ENCODE data around the gene RAB21. TPM values are rescaled to one million over a fixed set of nuclear protein-coding genes. Genes with fewer than 3 reads are reported as not detected.

RAB21 gene
- total and polyA plus RNA-seq, 2 of the 13 experiments (the other 11 are each of a cell fraction or from before 2014, with no cell fraction given): 4.4 to 50.9 TPM

DNA sequence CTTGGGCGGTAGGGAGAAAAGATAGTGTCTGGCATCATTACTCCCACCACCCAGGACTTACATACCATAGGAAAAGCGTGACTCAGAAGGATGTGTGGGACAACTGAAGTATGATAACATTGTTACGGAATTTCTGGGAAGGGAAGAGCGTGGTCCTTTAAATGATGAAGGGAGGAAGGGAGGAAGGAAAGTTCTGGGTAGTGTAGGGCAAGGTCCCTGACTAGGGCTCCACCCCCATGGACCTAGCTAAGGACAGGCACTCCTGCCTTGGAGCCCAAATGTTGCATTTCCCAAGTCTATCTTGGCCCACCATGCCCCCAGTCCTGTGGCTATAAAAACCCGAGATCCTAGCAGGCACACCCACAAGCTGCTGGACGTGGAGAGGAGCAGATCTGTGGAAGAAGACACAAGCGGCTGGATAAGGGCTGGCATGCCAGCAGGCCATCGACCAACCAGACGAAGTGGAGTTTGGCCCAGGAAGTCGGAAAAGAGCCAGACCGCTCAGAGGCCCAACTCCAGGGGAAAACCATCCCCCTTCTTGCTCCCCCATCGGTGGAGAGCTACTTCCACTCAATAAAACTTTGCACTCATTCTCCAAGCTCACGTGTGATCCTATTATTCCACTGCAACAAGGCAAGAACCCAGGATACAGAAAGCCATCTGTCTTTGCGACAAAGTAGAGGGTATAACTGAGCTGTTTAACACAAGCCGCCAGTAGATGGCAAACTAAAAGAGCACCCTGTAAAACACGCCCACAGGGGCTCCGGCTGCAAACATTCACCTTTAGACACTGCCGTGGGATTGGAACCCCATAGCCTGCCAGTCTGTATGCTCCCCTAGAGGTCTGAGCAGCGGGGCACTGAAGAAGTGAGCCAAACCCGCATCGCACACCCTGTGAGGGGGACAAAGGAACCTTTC lies 23.0 kb upstream of the RAB21 start (continued):
- TF ChIP-seq ZNF703 (CRISPR knock-in tag; IDR thresholded peaks at IDR 0.05; ENCODE audit: borderline replicate concordance) (no peak), ZNF274 (CRISPR knock-in tag; IDR thresholded peaks at IDR 0.05) (no peak), ZNF75D (CRISPR knock-in tag; IDR thresholded peaks at IDR 0.05; ENCODE audit: borderline replicate concordance) (no peak), ZNF24 (IDR thresholded peaks at IDR 0.05) (no peak), ZNF34 (CRISPR knock-in tag; IDR thresholded peaks at IDR 0.05; ENCODE audit: borderline replicate concordance) (no peak), PHB2 (IDR thresholded peaks at IDR 0.05; ENCODE audit: partially characterized antibody) (no peak), FOXK2 (IDR thresholded peaks at IDR 0.05) (no peak), TRIM24 (CRISPR knock-in tag; IDR thresholded peaks at IDR 0.05) (no peak), CHCHD3 (CRISPR knock-in tag; IDR thresholded peaks at IDR 0.05) (no peak), ZNF749 (CRISPR knock-in tag; IDR thresholded peaks at IDR 0.05; ENCODE audit: borderline replicate concordance) (no peak), PAF1 (CRISPR knock-in tag; IDR thresholded peaks at IDR 0.05) (no peak), ZFYVE20 (CRISPR knock-in tag; IDR thresholded peaks at IDR 0.05; ENCODE audit: borderline replicate concordance, low read depth) (no peak), ZNF263 (CRISPR knock-in tag; IDR thresholded peaks at IDR 0.05) (no peak), KLF6 (CRISPR knock-in tag; IDR thresholded peaks at IDR 0.05) (no peak), FOXA1 (IDR thresholded peaks at IDR 0.05) (no peak), FOXA1 (CRISPR knock-in tag; IDR thresholded peaks at IDR 0.05) (no peak), TCF12 (IDR thresholded peaks at IDR 0.05) (no peak), TCF12 (CRISPR knock-in tag; IDR thresholded peaks at IDR 0.05) (no peak), POLR2G (IDR thresholded peaks at IDR 0.05; ENCODE audit: low read depth, low read length) (peak; percentile 75), TGIF2 (CRISPR knock-in tag; IDR thresholded peaks at IDR 0.05) (no peak), ZNF678 (CRISPR knock-in tag; IDR thresholded peaks at IDR 0.05) (no peak), TCF7L2 (IDR thresholded peaks at IDR 0.05; ENCODE audit: low read depth, low read length) (no peak)
- TF ChIP-seq, protein P1, sequence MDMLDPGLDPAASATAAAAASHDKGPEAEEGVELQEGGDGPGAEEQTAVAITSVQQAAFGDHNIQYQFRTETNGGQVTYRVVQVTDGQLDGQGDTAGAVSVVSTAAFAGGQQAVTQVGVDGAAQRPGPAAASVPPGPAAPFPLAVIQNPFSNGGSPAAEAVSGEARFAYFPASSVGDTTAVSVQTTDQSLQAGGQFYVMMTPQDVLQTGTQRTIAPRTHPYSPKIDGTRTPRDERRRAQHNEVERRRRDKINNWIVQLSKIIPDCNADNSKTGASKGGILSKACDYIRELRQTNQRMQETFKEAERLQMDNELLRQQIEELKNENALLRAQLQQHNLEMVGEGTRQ (IDR thresholded peaks at IDR 0.05; ENCODE audit: low read depth, low read length): no peak
- TF ChIP-seq, protein P1 (CRISPR knock-in tag; IDR thresholded peaks at IDR 0.05; ENCODE audit: borderline replicate concordance): no peak
- TF ChIP-seq, protein P2, sequence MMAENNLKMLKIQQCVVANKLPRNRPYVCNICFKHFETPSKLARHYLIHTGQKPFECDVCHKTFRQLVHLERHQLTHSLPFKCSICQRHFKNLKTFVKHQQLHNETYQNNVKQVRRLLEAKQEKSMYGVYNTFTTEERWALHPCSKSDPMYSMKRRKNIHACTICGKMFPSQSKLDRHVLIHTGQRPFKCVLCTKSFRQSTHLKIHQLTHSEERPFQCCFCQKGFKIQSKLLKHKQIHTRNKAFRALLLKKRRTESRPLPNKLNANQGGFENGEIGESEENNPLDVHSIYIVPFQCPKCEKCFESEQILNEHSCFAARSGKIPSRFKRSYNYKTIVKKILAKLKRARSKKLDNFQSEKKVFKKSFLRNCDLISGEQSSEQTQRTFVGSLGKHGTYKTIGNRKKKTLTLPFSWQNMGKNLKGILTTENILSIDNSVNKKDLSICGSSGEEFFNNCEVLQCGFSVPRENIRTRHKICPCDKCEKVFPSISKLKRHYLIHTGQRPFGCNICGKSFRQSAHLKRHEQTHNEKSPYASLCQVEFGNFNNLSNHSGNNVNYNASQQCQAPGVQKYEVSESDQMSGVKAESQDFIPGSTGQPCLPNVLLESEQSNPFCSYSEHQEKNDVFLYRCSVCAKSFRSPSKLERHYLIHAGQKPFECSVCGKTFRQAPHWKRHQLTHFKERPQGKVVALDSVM (CRISPR knock-in tag; IDR thresholded peaks at IDR 0.05): peak; percentile 23; the same call in 1 of the 2 replicates
- TF ChIP-seq, protein P3, sequence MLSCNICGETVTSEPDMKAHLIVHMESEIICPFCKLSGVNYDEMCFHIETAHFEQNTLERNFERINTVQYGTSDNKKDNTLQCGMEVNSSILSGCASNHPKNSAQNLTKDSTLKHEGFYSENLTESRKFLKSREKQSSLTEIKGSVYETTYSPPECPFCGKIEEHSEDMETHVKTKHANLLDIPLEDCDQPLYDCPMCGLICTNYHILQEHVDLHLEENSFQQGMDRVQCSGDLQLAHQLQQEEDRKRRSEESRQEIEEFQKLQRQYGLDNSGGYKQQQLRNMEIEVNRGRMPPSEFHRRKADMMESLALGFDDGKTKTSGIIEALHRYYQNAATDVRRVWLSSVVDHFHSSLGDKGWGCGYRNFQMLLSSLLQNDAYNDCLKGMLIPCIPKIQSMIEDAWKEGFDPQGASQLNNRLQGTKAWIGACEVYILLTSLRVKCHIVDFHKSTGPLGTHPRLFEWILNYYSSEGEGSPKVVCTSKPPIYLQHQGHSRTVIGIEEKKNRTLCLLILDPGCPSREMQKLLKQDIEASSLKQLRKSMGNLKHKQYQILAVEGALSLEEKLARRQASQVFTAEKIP (CRISPR knock-in tag; IDR thresholded peaks at IDR 0.05; ENCODE audit: borderline replicate concordance): no peak

Measured in HepG2 (cell line).